H1 (cell line): Measurements from ENCODE around the gene RNF144A. TPM values are rescaled to one million over a fixed set of nuclear protein-coding genes. Genes with fewer than 3 reads are reported as not detected.

Experiments used
- CTCF ChIA-PET: fragments of 300-600 bp; sonication (Branson Sonifier 250); formaldehyde crosslinking; loops from one replicate; lab custom pipeline; 2021; ENCODE audit not compliant: partially characterized antibody; lab: Charles Lee
- POLR2A ChIA-PET: fragments of 300-600 bp; sonication (Branson Sonifier 250); formaldehyde crosslinking; loops from one replicate; lab custom pipeline; 2021; ENCODE audit warnings: inconsistent platforms; ENCODE audit not compliant: partially characterized antibody; lab: Charles Lee
- DNase-seq, 2 experiments: peaks; one replicate each; pipeline versions ENCODE4 v3.0.0 to v3.0.0-alpha.2; 2010 to 2022; ENCODE audit warnings: low spot score in 2 of 2, low read depth in 1 of 2, mixed read lengths in 1 of 2
- FAIRE-seq: peaks from 2 replicates; lab custom pipeline; 2011; peaks lifted over from hg19 to GRCh38; lab: Jason Lieb, UNC
- H2AFZ ChIP-seq: 2 replicates; pipeline ENCODE4 v1.8.1; 2012; ENCODE audit warnings: low read length, inconsistent platforms
- H2AK5ac ChIP-seq: 2 replicates; pipeline ENCODE4 v1.6.1; 2013; ENCODE audit warnings: low read depth, low read length
- H2BK120ac ChIP-seq: replicated peaks from 2 replicates; pipeline ENCODE3; 2013; ENCODE audit warnings: low read depth, low read length, inconsistent platforms
- H2BK12ac ChIP-seq: 2 replicates; pipeline ENCODE4 v1.6.1; 2013; ENCODE audit warnings: low read depth, low read length
- H2BK15ac ChIP-seq: 2 replicates; pipeline ENCODE4 v1.6.1; 2013; ENCODE audit warnings: low read length
- H2BK20ac ChIP-seq: 2 replicates; pipeline ENCODE4 v1.6.1; 2013; ENCODE audit warnings: low read length
- H2BK5ac ChIP-seq: 2 replicates; pipeline ENCODE4 v1.6.1; 2013; ENCODE audit warnings: low read depth, low read length
- H3K14ac ChIP-seq: 2 replicates; pipeline ENCODE4 v1.6.1; 2013; ENCODE audit warnings: inconsistent platforms; ENCODE audit not compliant: insufficient read length
- H3K18ac ChIP-seq: 2 replicates; pipeline ENCODE4 v1.6.1; 2013; ENCODE audit warnings: low read length; ENCODE audit errors: extremely low read depth
- H3K23ac ChIP-seq: 2 replicates; pipeline ENCODE4 v1.6.1; 2013; ENCODE audit warnings: inconsistent platforms; ENCODE audit not compliant: insufficient read length
- H3K23me2 ChIP-seq: 2 replicates; pipeline ENCODE4 v1.6.1; 2013; ENCODE audit warnings: low read depth, low read length
- H3K27ac ChIP-seq: 2 replicates; pipeline ENCODE4 v1.6.1; 2011; ENCODE audit warnings: low read depth, low read length, inconsistent platforms
- H3K27me3 ChIP-seq, 4 experiments: replicated peaks in 1 of 4; 1 replicate in 1 of 4; 2 replicates in 3 of 4; pipeline versions ENCODE4 v1.6.1 to v1.8.1; 2011 to 2013; ENCODE audit warnings: low read length in 3 of 4, mild to moderate bottlenecking in 3 of 4, inconsistent platforms in 2 of 4, mixed read lengths in 2 of 4, moderate library complexity in 1 of 4; ENCODE audit not compliant: control insufficient read depth in 3 of 4, insufficient read depth in 3 of 4; ENCODE audit errors: extremely low read depth in 1 of 4
- H3K36me3 ChIP-seq, 4 experiments: 2 replicates each; pipeline versions ENCODE4 v1.6.1 to v1.8.1; 2011 to 2013; ENCODE audit warnings: mild to moderate bottlenecking in 4 of 4, low read length in 3 of 4, moderate library complexity in 2 of 4, control low read depth in 1 of 4, inconsistent platforms in 1 of 4; ENCODE audit not compliant: insufficient read depth in 4 of 4, control insufficient read depth in 2 of 4
- H3K4ac ChIP-seq: replicated peaks from 2 replicates; pipeline ENCODE3; 2013; ENCODE audit warnings: low read length, low read depth, mixed read lengths, inconsistent platforms; ENCODE audit not compliant: insufficient read length
- H3K4me1 ChIP-seq, 4 experiments: replicated peaks in 1 of 4; 1 replicate in 1 of 4; 2 replicates in 3 of 4; pipeline versions ENCODE4 v1.6.1 to v1.8.1; 2011 to 2013; ENCODE audit warnings: low read length in 3 of 4, inconsistent platforms in 2 of 4, mixed read lengths in 1 of 4; ENCODE audit not compliant: insufficient read depth in 4 of 4, control insufficient read depth in 3 of 4
- H3K4me2 ChIP-seq, 2 experiments: 2 replicates each; pipeline versions ENCODE4 v1.6.1 to v1.8.1; 2011 to 2013; ENCODE audit warnings: low read depth in 2 of 2, low read length in 2 of 2, control low read depth in 1 of 2, inconsistent platforms in 1 of 2, mild to moderate bottlenecking in 1 of 2; ENCODE audit not compliant: insufficient read depth in 1 of 2
- H3K4me3 ChIP-seq, 4 experiments: fragments of 200-600, 300-600 bp in 1 of 4; sonication (generic), shearing (Covaris generic), sonication (Bioruptor Twin) in 1 of 4; 2 replicates each; pipeline versions ENCODE4 v1.5.1 to v1.8.1; 2011 to 2016; ENCODE audit warnings: low read length in 4 of 4, low read depth in 3 of 4, control low read depth in 2 of 4, inconsistent platforms in 2 of 4, mild to moderate bottlenecking in 2 of 4, mixed read lengths in 1 of 4, moderate library complexity in 1 of 4; ENCODE audit not compliant: insufficient read depth in 2 of 4; ENCODE audit errors: extremely low read depth in 1 of 4
- H3K56ac ChIP-seq: replicated peaks from 2 replicates; pipeline ENCODE3; 2013; ENCODE audit warnings: low read depth, mild to moderate bottlenecking, mixed read lengths, low read length, inconsistent platforms; ENCODE audit not compliant: insufficient read length
- H3K79me1 ChIP-seq: 2 replicates; pipeline ENCODE4 v1.6.1; 2013; ENCODE audit warnings: low read depth, low read length, control low read depth
- H3K79me2 ChIP-seq, 2 experiments: 2 replicates each; pipeline versions ENCODE4 v1.6.1 to v1.8.1; 2012 to 2013; ENCODE audit warnings: low read length in 2 of 2, mild to moderate bottlenecking in 2 of 2, inconsistent platforms in 1 of 2; ENCODE audit not compliant: insufficient read depth in 2 of 2, control insufficient read depth in 1 of 2
- H3K9ac ChIP-seq, 4 experiments: replicated peaks in 1 of 4; 1 replicate in 1 of 4; 2 replicates in 3 of 4; pipeline versions ENCODE4 v1.6.1 to v1.8.1; 2011 to 2013; ENCODE audit warnings: low read depth in 3 of 4, low read length in 3 of 4, control low read depth in 2 of 4, mild to moderate bottlenecking in 2 of 4, moderate library complexity in 2 of 4, inconsistent platforms in 1 of 4; ENCODE audit errors: extremely low read depth in 1 of 4
- H3K9me3 ChIP-seq, 2 experiments: 2 replicates each; pipeline versions ENCODE4 v1.6.1 to v1.8.1; 2012 to 2013; ENCODE audit warnings: mild to moderate bottlenecking in 2 of 2, moderate library complexity in 2 of 2, control low read depth in 1 of 2, inconsistent platforms in 1 of 2, low read depth in 1 of 2, low read length in 1 of 2, mixed read lengths in 1 of 2; ENCODE audit not compliant: insufficient read depth in 2 of 2
- H4K20me1 ChIP-seq, 2 experiments: replicated peaks in 1 of 2; 2 replicates each; pipeline versions ENCODE3 to v1.8.1; 2011 to 2013; ENCODE audit warnings: inconsistent platforms in 2 of 2, low read length in 2 of 2, mild to moderate bottlenecking in 1 of 2; ENCODE audit not compliant: insufficient read depth in 2 of 2, control insufficient read depth in 1 of 2
- H4K5ac ChIP-seq: 2 replicates; pipeline ENCODE4 v1.6.1; 2013; ENCODE audit warnings: low read length, low read depth, mixed read lengths, inconsistent platforms; ENCODE audit not compliant: insufficient read length
- H4K8ac ChIP-seq: 2 replicates; pipeline ENCODE4 v1.8.0; 2013; ENCODE audit warnings: mild to moderate bottlenecking, moderate library complexity, low read length, inconsistent platforms; ENCODE audit not compliant: insufficient read depth; ENCODE audit errors: extremely low read depth
- H4K91ac ChIP-seq: replicated peaks from 2 replicates; pipeline ENCODE3; 2013; ENCODE audit warnings: low read length, mixed read lengths, inconsistent platforms; ENCODE audit not compliant: insufficient read length
- ATF2 ChIP-seq: IDR thresholded peaks from 2 replicates; pipeline ENCODE4 v1.6.1; 2012; ENCODE audit warnings: low read length, inconsistent platforms
- CHD2 ChIP-seq: IDR thresholded peaks from 2 replicates; pipeline ENCODE4 v1.6.1; 2012; ENCODE audit warnings: low read length, improper control_type of control experiment
- CREB1 ChIP-seq: IDR thresholded peaks from 2 replicates; pipeline ENCODE4 v1.6.1; 2012; ENCODE audit warnings: inconsistent platforms
- CTBP2 ChIP-seq: IDR thresholded peaks from 2 replicates; pipeline ENCODE4 v1.7.0; 2011; ENCODE audit warnings: borderline replicate concordance, mild to moderate bottlenecking, moderate library complexity, mixed read lengths, low read length; ENCODE audit not compliant: insufficient read depth, insufficient read length
- HDAC6 ChIP-seq: IDR thresholded peaks from one replicate; pipeline ENCODE4 v1.7.1; 2012; ENCODE audit warnings: low read depth, mild to moderate bottlenecking, inconsistent platforms, low read length, moderate library complexity
- POLR2A ChIP-seq, 2 experiments: IDR thresholded peaks; 1 replicate in 1 of 2; 2 replicates in 1 of 2; pipeline ENCODE4 v1.6.1; 2011; ENCODE audit warnings: low read depth in 2 of 2, low read length in 2 of 2, mild to moderate bottlenecking in 2 of 2; ENCODE audit errors: control extremely low read depth in 1 of 2
- POLR2AphosphoS5 ChIP-seq: IDR thresholded peaks from 2 replicates; pipeline ENCODE4 v1.6.1; 2011; ENCODE audit warnings: low read depth, low read length
- SIX5 ChIP-seq: IDR thresholded peaks from 2 replicates; pipeline ENCODE4 v1.6.1; 2011; ENCODE audit warnings: mild to moderate bottlenecking, low read depth, low read length
- ZNF274 ChIP-seq: IDR thresholded peaks from 2 replicates; pipeline ENCODE4 v1.7.0; 2012; ENCODE audit warnings: low read length, borderline replicate concordance; ENCODE audit errors: extremely low read depth
- WGBS, 2 experiments: shearing (Covaris generic) in 1 of 2; methylation state at CpG; one replicate each; pipeline versions ENCODE4 v1.1.6 to v1.1.7; 2013 to 2015; ENCODE audit warnings: low lambda C conversion rate in 2 of 2, mixed read lengths in 2 of 2, inconsistent platforms in 1 of 2, low coverage in 1 of 2, missing lambda C conversion rate in 1 of 2; ENCODE audit not compliant: insufficient replicate concordance in 2 of 2, insufficient coverage in 1 of 2, insufficient read length in 1 of 2; ENCODE audit errors: extremely low coverage in 1 of 2, missing lambda C conversion rate in 1 of 2; 5-methylcytosine and 5-hydroxymethylcytosine counted together
- polyA plus RNA-seq, 7 experiments: library from polyadenylated mRNA; depleted of rRNA in 3 of 7; stranded (reverse) in 5 of 7; unstranded in 2 of 7; fragments of >200 nt in 5 of 7; fragments of 200-250 nt in 2 of 7; gene quantifications; 1 replicate in 5 of 7; 2 replicates in 1 of 7; 4 replicates in 1 of 7; pipeline versions ENCODE4 v1.2.1 to v1.2.3, GENCODE V29; 2011 to 2013; ENCODE audit warnings: missing spikeins in 2 of 7, mixed read lengths in 2 of 7
- total RNA-seq: library from RNA; stranded (reverse); fragmentation: NEBNext Ultra II Directional; extraction: Animal tissue kit (Norgen Biotek cat#: 25700); gene quantifications from 2 replicates; pipeline ENCODE4 v1.2.1, GENCODE V29; 2021

Gene RNF144A
- total and polyA plus RNA-seq, 2 of the 8 experiments (the other 6 are each of a cell fraction or from before 2014, with no cell fraction given), result 14.0 to 15.0 TPM

- Histone ChIP-seq H3K27me3 (no peaks in the 10 kb centered on the region), H4K5ac (no peak overlapping the region), H2AFZ (no peak overlapping the region), H2BK20ac (no peak overlapping the region), H2BK5ac (no peak overlapping the region), H3K4me2 (no peak overlapping the region), H2BK12ac (no peak overlapping the region), H3K23me2 (no peaks in the 10 kb centered on the region), H3K9me3 (no peaks in the 10 kb centered on the region), H3K23ac (no peak overlapping the region), H3K4me3 (no peak overlapping the region), H3K36me3 (no peaks in the 10 kb centered on the region), H3K14ac (no peak overlapping the region), H4K20me1 (peaks cover 0 to 1% of the 10 kb centered on the region in 2 experiments), H2BK15ac (no peak overlapping the region), H3K27ac (no peak overlapping the region), H2BK120ac (no peak overlapping the region), H4K91ac (no peak overlapping the region), H2AK5ac (no peak overlapping the region), H3K4ac (no peak overlapping the region), H3K18ac (no peak overlapping the region), H3K79me1 (0 out of 2 replicates have a peak, but pooled peaks cover 2% of the 10 kb centered on the region), H3K79me2 (no peaks in the 10 kb centered on the region), H4K8ac (no peak overlapping the region), H3K9ac (no peak overlapping the region), H3K56ac (no peak overlapping the region), H3K4me1 (no peaks in the 10 kb centered on the region)
- TF ChIP-seq CTBP2 (no peak), ATF2 (no peak), ZNF274 (no peak), SIX5 (no peak), POLR2A (IDR thresholded peaks at IDR 0.05; ENCODE audit: control extremely low read depth in 1 of 2, low read depth in 2 of 2, low read length in 2 of 2) (no peak), CHD2 (no peak), POLR2AphosphoS5 (no peak), HDAC6 (no peak), CREB1 (no peak)
- 91% methylated on average over 6 of the region's 6 CpGs; no CpG with 5 or more reads in 1 of the 2 experiments for WGBS, 2 experiments
- FAIRE-seq (no peak), DNase-seq (no peak)
- ChIA-PET CTCF (no interaction called here), POLR2A (no interaction called here)
These were observed 31.6 kb downstream of the RNF144A start for GRCh38 chr2:6948677-6949351.
